Measurements from ENCODE around the gene LRRIQ4. TPM values are rescaled to one million over a fixed set of nuclear protein-coding genes. Genes with fewer than 3 reads are reported as not detected.

The LRRIQ4 gene
- total and polyA plus RNA-seq, 11 donors: not detected

DNA sequence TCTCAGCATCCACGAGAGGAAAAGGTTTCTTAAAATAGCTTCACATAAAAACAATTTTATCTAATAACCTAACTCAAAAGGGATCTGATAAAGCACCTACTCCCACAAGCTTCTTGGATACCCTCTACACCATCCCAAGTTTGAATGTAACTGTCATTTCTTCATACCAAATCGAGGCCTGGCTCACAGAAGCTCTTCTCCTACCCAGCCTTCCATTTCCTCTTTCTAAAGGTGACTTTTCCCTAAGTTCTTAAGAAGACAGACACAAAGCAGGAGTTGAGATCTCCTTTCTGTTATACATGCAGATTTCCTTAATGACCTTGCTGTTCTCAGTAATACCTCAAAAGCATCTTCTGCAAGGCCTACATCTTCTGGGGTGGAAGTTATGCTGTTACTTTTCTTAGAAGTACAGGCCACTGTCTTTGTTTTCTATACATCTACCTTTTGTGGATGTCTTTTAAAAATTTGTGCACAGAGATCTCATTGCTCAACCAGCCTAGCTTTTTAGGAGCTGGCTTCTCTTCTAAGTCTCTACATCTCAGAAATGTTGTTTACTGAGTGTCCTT is 3.4 kb upstream of the LRRIQ4 start:
- DNase-seq (no peak), ATAC-seq (no peak)
- H3K27me3 ChIP-seq: no peaks in the 10 kb centered on the region
- no peak for TF ChIP-seq POLR2A (IDR thresholded peaks at IDR 0.05)
- TF ChIP-seq, protein P1, sequence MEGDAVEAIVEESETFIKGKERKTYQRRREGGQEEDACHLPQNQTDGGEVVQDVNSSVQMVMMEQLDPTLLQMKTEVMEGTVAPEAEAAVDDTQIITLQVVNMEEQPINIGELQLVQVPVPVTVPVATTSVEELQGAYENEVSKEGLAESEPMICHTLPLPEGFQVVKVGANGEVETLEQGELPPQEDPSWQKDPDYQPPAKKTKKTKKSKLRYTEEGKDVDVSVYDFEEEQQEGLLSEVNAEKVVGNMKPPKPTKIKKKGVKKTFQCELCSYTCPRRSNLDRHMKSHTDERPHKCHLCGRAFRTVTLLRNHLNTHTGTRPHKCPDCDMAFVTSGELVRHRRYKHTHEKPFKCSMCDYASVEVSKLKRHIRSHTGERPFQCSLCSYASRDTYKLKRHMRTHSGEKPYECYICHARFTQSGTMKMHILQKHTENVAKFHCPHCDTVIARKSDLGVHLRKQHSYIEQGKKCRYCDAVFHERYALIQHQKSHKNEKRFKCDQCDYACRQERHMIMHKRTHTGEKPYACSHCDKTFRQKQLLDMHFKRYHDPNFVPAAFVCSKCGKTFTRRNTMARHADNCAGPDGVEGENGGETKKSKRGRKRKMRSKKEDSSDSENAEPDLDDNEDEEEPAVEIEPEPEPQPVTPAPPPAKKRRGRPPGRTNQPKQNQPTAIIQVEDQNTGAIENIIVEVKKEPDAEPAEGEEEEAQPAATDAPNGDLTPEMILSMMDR (IDR thresholded peaks at IDR 0.05): no peak
- H3K36me3 ChIP-seq: peaks cover 0 to 6% (median 0%) of the 10 kb centered on the region in 9 donors
- H3K4me1 ChIP-seq: peaks cover 0 to 26% (median 7%) of the 10 kb centered on the region in 12 donors
- H3K4me3 ChIP-seq: no peak overlapping the region
- intact Hi-C loops (cut with DNase I): no loop called here
- WGBS, 4 donors: 27 to 46% (median 32%) methylated on average over 2 of the region's 2 CpGs
- no peaks in the 10 kb centered on the region for H3K9me3 ChIP-seq
- no peak overlapping the region for H3K27ac ChIP-seq

DNA sequence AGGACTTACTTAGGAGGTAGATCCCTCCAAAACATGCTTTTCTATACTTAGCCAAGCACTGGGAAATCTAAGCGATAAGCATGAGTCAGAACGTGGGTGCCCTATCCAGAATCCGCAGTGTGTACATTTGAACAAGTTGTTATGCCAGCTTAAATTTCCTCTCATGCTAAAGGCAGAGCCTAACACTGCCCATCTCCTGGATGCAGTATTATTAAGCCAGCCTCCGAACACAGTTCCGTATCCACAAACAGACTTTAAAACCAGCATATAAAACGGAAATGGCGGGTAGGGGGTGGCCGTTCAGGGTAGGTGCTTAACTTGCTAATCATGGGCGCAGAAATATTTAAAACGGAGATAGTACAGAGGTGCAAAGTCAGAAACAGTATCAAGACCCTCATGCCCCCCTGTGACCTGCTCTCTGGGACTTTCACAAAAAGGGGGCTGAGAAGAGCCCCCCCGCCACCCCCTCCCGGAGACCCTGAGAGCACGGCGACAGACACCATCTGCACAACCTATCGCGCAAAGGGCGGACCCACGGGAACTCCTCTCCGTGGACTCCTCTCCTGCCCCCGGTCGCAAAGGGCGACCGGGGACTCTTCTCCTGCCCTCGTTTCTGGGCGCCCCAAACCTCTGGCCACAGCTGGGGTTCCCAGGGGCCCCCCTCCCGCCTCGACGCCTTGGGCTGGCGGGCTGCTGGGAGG is 889 bp upstream of the LRRIQ4 start:
- peak; percentile 29 to 65 (median 54) for ATAC-seq
- no peaks in the 10 kb centered on the region for H3K27me3 ChIP-seq
- H3K4me3 ChIP-seq: peak overlapping the region; percentile 47 to 78 (median 66)
- intact Hi-C loops (cut with DNase I): no loop called here
- DNase-seq: peak in 3 of 5 donors; percentile 31 to 71 (median 34)
- 2 to 8% (median 5%) methylated on average over 14 to 29 of the region's 29 CpGs for WGBS, 4 donors
- peaks cover 0 to 26% (median 7%) of the 10 kb centered on the region in 12 donors for H3K4me1 ChIP-seq
- H3K36me3 ChIP-seq: no peaks in the 10 kb centered on the region
- TF ChIP-seq, protein P1 (IDR thresholded peaks at IDR 0.05): no peak
- TF ChIP-seq POLR2A (IDR thresholded peaks at IDR 0.05): no peak
- H3K27ac ChIP-seq: peak overlapping the region; percentile 39 to 86 (median 60)
- H3K9me3 ChIP-seq: peaks cover 0 to 14% (median 0%) of the 10 kb centered on the region in 12 donors

DNA sequence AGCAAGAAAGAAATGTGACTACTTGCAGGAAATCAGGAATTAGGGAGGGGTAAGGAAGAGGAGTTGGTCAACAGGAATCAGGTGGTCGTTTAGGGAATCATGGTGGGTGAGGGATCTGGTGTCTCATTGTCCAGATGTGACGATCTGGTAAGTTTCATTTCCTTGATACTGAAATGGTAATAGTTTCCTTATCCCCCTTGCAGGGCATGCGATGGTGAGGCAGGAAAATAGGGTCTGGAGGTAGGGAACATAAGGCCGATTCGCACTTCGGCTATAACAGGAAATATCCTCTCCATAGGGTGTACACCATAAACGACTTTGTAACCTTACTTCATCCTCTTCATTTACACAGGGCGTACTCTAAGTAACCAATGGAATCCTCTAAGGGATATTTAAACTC is 608 bp downstream of the LRRIQ4 start:
- ATAC-seq (no peak), DNase-seq (no peak)
- H3K27me3 ChIP-seq: peaks cover 0 to 5% (median 0%) of the 10 kb centered on the region in 9 donors
- TF ChIP-seq, protein P1 (IDR thresholded peaks at IDR 0.05): no peak
- TF ChIP-seq POLR2A (IDR thresholded peaks at IDR 0.05): no peak
- intact Hi-C loops (cut with DNase I): no loop called here
- WGBS, 4 donors: 43 to 80% (median 60%) methylated on average over 8 of the region's 8 CpGs
- no peak overlapping the region for H3K27ac ChIP-seq
- no peaks in the 10 kb centered on the region for H3K36me3 ChIP-seq
- H3K4me1 ChIP-seq: peaks cover 0 to 26% (median 7%) of the 10 kb centered on the region in 12 donors
- H3K9me3 ChIP-seq: peaks cover 0 to 14% (median 0%) of the 10 kb centered on the region in 12 donors
- peak overlapping the region in 11 of 12 donors; percentile 2 to 78 (median 66) for H3K4me3 ChIP-seq

DNA sequence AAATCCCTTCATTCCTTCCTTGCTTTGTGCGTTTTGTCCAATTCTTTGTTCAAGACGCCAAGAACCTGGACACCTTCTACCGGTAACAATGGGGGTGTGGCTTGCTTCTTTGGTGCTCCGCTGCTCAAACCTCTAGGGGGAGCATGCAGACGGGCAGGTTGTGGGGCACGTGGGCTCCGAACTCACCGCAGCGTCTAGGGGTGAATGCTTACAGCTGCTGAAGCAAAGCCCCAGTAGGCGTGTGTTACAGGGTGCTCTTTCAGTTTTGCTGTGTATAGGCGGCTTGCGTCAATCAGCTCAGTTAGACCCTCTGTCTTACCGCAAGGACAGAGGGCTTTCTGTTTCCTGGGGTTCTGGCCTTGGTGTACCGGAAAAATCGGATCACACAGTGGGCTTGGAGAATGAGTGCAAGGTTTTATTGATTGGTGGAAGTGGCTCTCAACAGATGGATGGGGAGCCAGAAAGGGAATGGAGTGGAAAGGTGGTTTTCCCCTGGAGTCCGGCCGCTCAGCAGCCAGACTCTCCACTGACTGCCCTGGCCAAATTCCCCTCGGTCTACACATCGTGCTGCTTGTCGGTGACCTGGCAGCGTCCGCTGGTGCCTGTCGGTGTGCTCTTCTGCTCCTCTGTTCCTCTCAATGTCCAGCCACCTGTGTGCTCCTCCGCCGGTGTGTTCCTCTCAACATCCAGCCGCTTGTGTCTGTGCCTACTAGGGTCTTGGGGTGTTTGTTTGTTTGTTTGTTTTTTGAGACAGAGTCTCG is 1.3 kb downstream of the LRRIQ4 start:
- Histone ChIP-seq H3K27me3 (peaks cover 0 to 8% (median 0%) of the 10 kb centered on the region in 9 donors), H3K4me1 (peaks cover 0 to 26% (median 7%) of the 10 kb centered on the region in 12 donors), H3K27ac (no peak overlapping the region), H3K9me3 (peaks cover 0 to 14% (median 0%) of the 10 kb centered on the region in 12 donors), H3K36me3 (no peaks in the 10 kb centered on the region), H3K4me3 (peak overlapping the region in 11 of 12 donors; percentile 2 to 78 (median 66))
- no peak for DNase-seq
- 64 to 75% (median 69%) methylated on average over 27 of the region's 27 CpGs for whole genome bisulfite sequencing, 4 donors
- TF ChIP-seq, protein P1 (IDR thresholded peaks at IDR 0.05): peak in 3 of 12 donors; percentile 23 to 28 (median 28)
- TF ChIP-seq POLR2A (IDR thresholded peaks at IDR 0.05): no peak
- intact Hi-C loops (cut with DNase I): no loop called here
- no peak for ATAC-seq
